ENCODE results near the gene DARS1. TPM values are rescaled to one million over a fixed set of nuclear protein-coding genes. Genes with fewer than 3 reads are reported as not detected.

The DARS1 gene
- total RNA-seq, 4 donors from 2014 or later = 58.7 to 73.6 (median 65.7) TPM

DNA sequence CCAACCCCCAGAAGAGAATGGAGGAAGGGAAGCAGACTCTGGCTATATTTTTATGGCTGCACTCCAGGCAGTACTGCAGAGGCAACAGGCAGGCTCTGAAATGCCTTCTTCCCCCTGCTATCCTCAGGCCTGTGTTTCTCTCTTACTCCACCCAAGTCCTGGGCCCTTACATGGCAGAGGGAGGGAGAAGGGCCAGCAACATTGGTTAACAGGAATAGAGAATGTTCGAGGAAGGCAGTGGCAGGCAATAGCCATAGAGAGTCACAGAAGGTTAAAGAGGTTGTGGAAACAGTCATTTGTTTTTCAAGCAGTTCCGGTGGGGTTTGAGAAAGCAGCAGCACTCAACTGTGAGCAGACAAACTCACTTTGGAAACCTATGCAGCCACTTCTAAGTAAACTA lies 15.1 kb upstream of the DARS1 start:
- WGBS, 2 donors = 51 to 66% methylated on average over 2 of the region's 2 CpGs
- intact Hi-C loops (cut with DNase I; ENCODE audit: low total_unique reads) = no loop called here
- TF ChIP-seq POLR2A (IDR thresholded peaks at IDR 0.05) = no peak
- TF ChIP-seq, protein P1, sequence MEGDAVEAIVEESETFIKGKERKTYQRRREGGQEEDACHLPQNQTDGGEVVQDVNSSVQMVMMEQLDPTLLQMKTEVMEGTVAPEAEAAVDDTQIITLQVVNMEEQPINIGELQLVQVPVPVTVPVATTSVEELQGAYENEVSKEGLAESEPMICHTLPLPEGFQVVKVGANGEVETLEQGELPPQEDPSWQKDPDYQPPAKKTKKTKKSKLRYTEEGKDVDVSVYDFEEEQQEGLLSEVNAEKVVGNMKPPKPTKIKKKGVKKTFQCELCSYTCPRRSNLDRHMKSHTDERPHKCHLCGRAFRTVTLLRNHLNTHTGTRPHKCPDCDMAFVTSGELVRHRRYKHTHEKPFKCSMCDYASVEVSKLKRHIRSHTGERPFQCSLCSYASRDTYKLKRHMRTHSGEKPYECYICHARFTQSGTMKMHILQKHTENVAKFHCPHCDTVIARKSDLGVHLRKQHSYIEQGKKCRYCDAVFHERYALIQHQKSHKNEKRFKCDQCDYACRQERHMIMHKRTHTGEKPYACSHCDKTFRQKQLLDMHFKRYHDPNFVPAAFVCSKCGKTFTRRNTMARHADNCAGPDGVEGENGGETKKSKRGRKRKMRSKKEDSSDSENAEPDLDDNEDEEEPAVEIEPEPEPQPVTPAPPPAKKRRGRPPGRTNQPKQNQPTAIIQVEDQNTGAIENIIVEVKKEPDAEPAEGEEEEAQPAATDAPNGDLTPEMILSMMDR (IDR thresholded peaks at IDR 0.05) = no peak
- no peak overlapping the region for H3K4me3 ChIP-seq (ENCODE audit: low read depth, poor library complexity, severe bottlenecking)
- DNase-seq (ENCODE audit: low spot score in 2 of 2) = no peak

DNA sequence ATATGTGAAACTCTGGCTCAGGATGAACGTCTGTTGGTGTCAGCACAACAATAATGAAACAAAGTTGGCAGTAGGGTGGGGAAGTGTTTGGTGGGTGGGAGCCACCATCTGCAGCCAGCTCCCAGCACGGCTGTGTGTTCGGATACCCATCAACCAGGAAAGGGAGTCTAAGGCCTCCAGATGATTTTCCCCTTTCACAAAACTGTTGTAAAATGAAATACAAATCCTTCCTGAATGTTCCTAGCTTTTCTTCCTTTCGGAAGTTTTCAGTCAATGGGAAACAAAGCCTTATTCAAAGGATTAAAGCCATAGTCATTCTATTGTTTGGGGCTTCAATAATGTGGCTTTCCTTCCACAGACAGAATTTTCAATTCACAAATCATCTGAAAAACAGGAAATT lies 14.5 kb upstream of the DARS1 start:
- DNase-seq (ENCODE audit: low spot score in 2 of 2) = no peak
- no peak for TF ChIP-seq POLR2A (IDR thresholded peaks at IDR 0.05)
- TF ChIP-seq, protein P1 (IDR thresholded peaks at IDR 0.05) = no peak
- WGBS, 2 donors = 73 to 76% methylated on average over 4 of the region's 4 CpGs
- H3K4me3 ChIP-seq (ENCODE audit: low read depth, poor library complexity, severe bottlenecking) = no peak overlapping the region
- intact Hi-C loops (cut with DNase I; ENCODE audit: low total_unique reads) = no loop called here

- WGBS, 2 donors = 93 to 97% methylated on average over 5 of the region's 5 CpGs
- DNase-seq (ENCODE audit: low spot score in 2 of 2) = no peak
- TF ChIP-seq, protein P1 (IDR thresholded peaks at IDR 0.05) = no peak
- no peak for TF ChIP-seq POLR2A (IDR thresholded peaks at IDR 0.05)
- intact Hi-C loops (cut with DNase I; ENCODE audit: low total_unique reads) = no loop called here
- H3K4me3 ChIP-seq (ENCODE audit: low read depth, poor library complexity, severe bottlenecking) = no peak overlapping the region
These were observed 13.5 kb upstream of the DARS1 start for GRCh38 chr2:135998879-135999278.

DNA sequence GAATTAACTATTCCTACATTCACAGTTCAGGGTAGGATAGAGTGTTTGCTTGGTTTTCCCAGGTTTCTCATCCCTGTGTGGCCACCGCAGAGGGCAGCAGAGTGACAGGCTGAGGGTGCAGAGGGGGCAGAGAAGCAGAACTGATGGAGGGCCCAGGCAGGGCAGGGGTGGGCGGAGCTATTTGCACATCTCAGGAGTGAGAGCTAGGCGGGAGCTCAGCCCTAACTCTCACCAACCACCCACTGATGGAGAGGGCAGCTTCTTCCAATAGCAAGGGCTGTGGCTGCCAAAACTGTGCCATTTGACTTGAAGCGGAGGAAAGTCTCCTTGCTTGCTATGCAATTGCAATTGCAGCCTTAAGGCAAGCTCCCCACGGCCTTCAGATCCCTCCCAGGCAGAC lies 12.0 kb upstream of the DARS1 start:
- WGBS, 2 donors = 59 to 86% methylated on average over 5 of the region's 5 CpGs
- H3K4me3 ChIP-seq (ENCODE audit: low read depth, poor library complexity, severe bottlenecking) = no peak overlapping the region
- no peak for DNase-seq (ENCODE audit: low spot score in 2 of 2)
- intact Hi-C loops (cut with DNase I; ENCODE audit: low total_unique reads) = no loop called here
- TF ChIP-seq, protein P1 (IDR thresholded peaks at IDR 0.05) = no peak
- TF ChIP-seq POLR2A (IDR thresholded peaks at IDR 0.05) = no peak

GRCh38 chr2:135996304-135996703 lies 10.9 kb upstream of the DARS1 start:
- no peak for TF ChIP-seq POLR2A (IDR thresholded peaks at IDR 0.05)
- TF ChIP-seq, protein P1 (IDR thresholded peaks at IDR 0.05) = no peak
- 93 to 96% methylated on average over 2 of the region's 2 CpGs for WGBS, 2 donors
- H3K4me3 ChIP-seq (ENCODE audit: low read depth, poor library complexity, severe bottlenecking) = no peak overlapping the region
- intact Hi-C loops (cut with DNase I; ENCODE audit: low total_unique reads) = no loop called here
- no peak for DNase-seq (ENCODE audit: low spot score in 2 of 2)

- intact Hi-C loops (cut with DNase I; ENCODE audit: low total_unique reads) = no loop called here
- no peak for DNase-seq (ENCODE audit: low spot score in 2 of 2)
- WGBS, 2 donors = 69 to 83% methylated on average over 3 of the region's 3 CpGs
- no peak overlapping the region for H3K4me3 ChIP-seq (ENCODE audit: low read depth, poor library complexity, severe bottlenecking)
- TF ChIP-seq POLR2A (IDR thresholded peaks at IDR 0.05) = no peak
- TF ChIP-seq, protein P1 (IDR thresholded peaks at IDR 0.05) = no peak
These were observed 8.9 kb upstream of the DARS1 start for GRCh38 chr2:135994281-135994680.
